A549 treated with CORT108297 at 1 μM for 4 hours (cell line): ENCODE measurements around the gene LAS1L. TPM values are rescaled to one million over a fixed set of nuclear protein-coding genes. Genes with fewer than 3 reads are reported as not detected.

Source experiments
- total RNA-seq: library from RNA; stranded (reverse); fragments of 200-300 nt; extraction: Qiagen RNA extraction; gene quantifications from 5 replicates; pipeline ENCODE4 v1.2.3, GENCODE V29; 2022

LAS1L gene
- total RNA-seq: 65.7 to 69.5 TPM (median 68.3 TPM) in 5 replicates

GRCh38 chrX:65534450-65535292, at the start of gene LAS1L:
Gene LAS1L, minus strand, starts transcription at chrX:65534787. Its CDS starts 72 bp downstream, at chrX:65534715.

Other genes starting within 250 kb of the LAS1L start
- 223 to 297 TPM (median 273 TPM) in 5 replicates for gene MSN, start 132.9 kb upstream of the LAS1L start, total RNA-seq